ENCODE measurements around the gene GRK5.

The GRK5 gene

GRCh38 chr10:119245272-119245671, 37.9 kb downstream of the GRK5 start:
- no peaks in the 10 kb centered on the region for H3K36me3 ChIP-seq (ENCODE audit: control insufficient read depth, insufficient read depth, low read length)
- no peaks in the 10 kb centered on the region for H3K27me3 ChIP-seq (ENCODE audit: control insufficient read depth, insufficient read depth, low read length)
- no peaks in the 10 kb centered on the region for H3K9me3 ChIP-seq (ENCODE audit: control insufficient read depth, insufficient read depth, low read length)
- peaks cover 4% of the 10 kb centered on the region for H3K4me1 ChIP-seq (ENCODE audit: control insufficient read depth, insufficient read depth, low read length)
- H3K4me3 ChIP-seq (ENCODE audit: low read depth, low read length), result no peak overlapping the region
- H3K9ac ChIP-seq (ENCODE audit: low read depth, low read length), result no peak overlapping the region

- Histone ChIP-seq H3K36me3 (ENCODE audit: control insufficient read depth, insufficient read depth, low read length) (no peaks in the 10 kb centered on the region), H3K9ac (ENCODE audit: low read depth, low read length) (no peak overlapping the region), H3K27me3 (ENCODE audit: control insufficient read depth, insufficient read depth, low read length) (peaks cover 3% of the 10 kb centered on the region), H3K4me3 (ENCODE audit: low read depth, low read length) (no peak overlapping the region), H3K4me1 (ENCODE audit: control insufficient read depth, insufficient read depth, low read length) (peaks cover under 1% of the 10 kb centered on the region), H3K9me3 (ENCODE audit: control insufficient read depth, insufficient read depth, low read length) (no peaks in the 10 kb centered on the region)
Observed at GRCh38 chr10:119246862-119247549, 39.6 kb downstream of the GRK5 start.

- Histone ChIP-seq H3K27me3 (ENCODE audit: control insufficient read depth, insufficient read depth, low read length) (peaks cover 5% of the 10 kb centered on the region), H3K4me1 (ENCODE audit: control insufficient read depth, insufficient read depth, low read length) (no peaks in the 10 kb centered on the region), H3K9ac (ENCODE audit: low read depth, low read length) (no peak overlapping the region), H3K36me3 (ENCODE audit: control insufficient read depth, insufficient read depth, low read length) (no peaks in the 10 kb centered on the region), H3K9me3 (ENCODE audit: control insufficient read depth, insufficient read depth, low read length) (no peaks in the 10 kb centered on the region), H3K4me3 (ENCODE audit: low read depth, low read length) (no peak overlapping the region)
Observed at GRCh38 chr10:119247550-119247894, 40.2 kb downstream of the GRK5 start.

GRCh38 chr10:119248184-119248583, 40.8 kb downstream of the GRK5 start:
- Histone ChIP-seq H3K4me3 (ENCODE audit: low read depth, low read length) (no peak overlapping the region), H3K9me3 (ENCODE audit: control insufficient read depth, insufficient read depth, low read length) (no peaks in the 10 kb centered on the region), H3K9ac (ENCODE audit: low read depth, low read length) (no peak overlapping the region), H3K4me1 (ENCODE audit: control insufficient read depth, insufficient read depth, low read length) (no peaks in the 10 kb centered on the region), H3K27me3 (ENCODE audit: control insufficient read depth, insufficient read depth, low read length) (peaks cover 10% of the 10 kb centered on the region), H3K36me3 (ENCODE audit: control insufficient read depth, insufficient read depth, low read length) (no peaks in the 10 kb centered on the region)

GRCh38 chr10:119248681-119249080, 41.3 kb downstream of the GRK5 start:
- no peaks in the 10 kb centered on the region for H3K36me3 ChIP-seq (ENCODE audit: control insufficient read depth, insufficient read depth, low read length)
- H3K9ac ChIP-seq (ENCODE audit: low read depth, low read length), result no peak overlapping the region
- no peaks in the 10 kb centered on the region for H3K9me3 ChIP-seq (ENCODE audit: control insufficient read depth, insufficient read depth, low read length)
- no peak overlapping the region for H3K4me3 ChIP-seq (ENCODE audit: low read depth, low read length)
- no peaks in the 10 kb centered on the region for H3K4me1 ChIP-seq (ENCODE audit: control insufficient read depth, insufficient read depth, low read length)
- H3K27me3 ChIP-seq (ENCODE audit: control insufficient read depth, insufficient read depth, low read length), result peaks cover 10% of the 10 kb centered on the region

GRCh38 chr10:119250641-119251314, 43.4 kb downstream of the GRK5 start:
- H3K4me3 ChIP-seq (ENCODE audit: low read depth, low read length), result no peak overlapping the region
- no peaks in the 10 kb centered on the region for H3K36me3 ChIP-seq (ENCODE audit: control insufficient read depth, insufficient read depth, low read length)
- H3K9ac ChIP-seq (ENCODE audit: low read depth, low read length), result no peak overlapping the region
- H3K4me1 ChIP-seq (ENCODE audit: control insufficient read depth, insufficient read depth, low read length), result no peaks in the 10 kb centered on the region
- H3K27me3 ChIP-seq (ENCODE audit: control insufficient read depth, insufficient read depth, low read length), result peaks cover 18% of the 10 kb centered on the region
- no peaks in the 10 kb centered on the region for H3K9me3 ChIP-seq (ENCODE audit: control insufficient read depth, insufficient read depth, low read length)

- Histone ChIP-seq H3K4me1 (ENCODE audit: control insufficient read depth, insufficient read depth, low read length) (no peaks in the 10 kb centered on the region), H3K9me3 (ENCODE audit: control insufficient read depth, insufficient read depth, low read length) (no peaks in the 10 kb centered on the region), H3K9ac (ENCODE audit: low read depth, low read length) (no peak overlapping the region), H3K4me3 (ENCODE audit: low read depth, low read length) (no peak overlapping the region), H3K36me3 (ENCODE audit: control insufficient read depth, insufficient read depth, low read length) (peaks cover 3% of the 10 kb centered on the region), H3K27me3 (ENCODE audit: control insufficient read depth, insufficient read depth, low read length) (peaks cover 19% of the 10 kb centered on the region)
Observed at GRCh38 chr10:119251315-119251708, 43.9 kb downstream of the GRK5 start.

GRCh38 chr10:119252051-119252465, 44.7 kb downstream of the GRK5 start:
- Histone ChIP-seq H3K4me1 (ENCODE audit: control insufficient read depth, insufficient read depth, low read length) (no peaks in the 10 kb centered on the region), H3K27me3 (ENCODE audit: control insufficient read depth, insufficient read depth, low read length) (peaks cover 19% of the 10 kb centered on the region), H3K9ac (ENCODE audit: low read depth, low read length) (no peak overlapping the region), H3K9me3 (ENCODE audit: control insufficient read depth, insufficient read depth, low read length) (no peaks in the 10 kb centered on the region), H3K4me3 (ENCODE audit: low read depth, low read length) (no peak overlapping the region), H3K36me3 (ENCODE audit: control insufficient read depth, insufficient read depth, low read length) (peaks cover 3% of the 10 kb centered on the region)

GRCh38 chr10:119252470-119253151, 45.2 kb downstream of the GRK5 start:
- no peaks in the 10 kb centered on the region for H3K9me3 ChIP-seq (ENCODE audit: control insufficient read depth, insufficient read depth, low read length)
- peaks cover 3% of the 10 kb centered on the region for H3K36me3 ChIP-seq (ENCODE audit: control insufficient read depth, insufficient read depth, low read length)
- H3K4me1 ChIP-seq (ENCODE audit: control insufficient read depth, insufficient read depth, low read length), result no peaks in the 10 kb centered on the region
- H3K9ac ChIP-seq (ENCODE audit: low read depth, low read length), result no peak overlapping the region
- peaks cover 19% of the 10 kb centered on the region for H3K27me3 ChIP-seq (ENCODE audit: control insufficient read depth, insufficient read depth, low read length)
- H3K4me3 ChIP-seq (ENCODE audit: low read depth, low read length), result no peak overlapping the region

GRCh38 chr10:119253433-119254174, 46.2 kb downstream of the GRK5 start:
- H3K27me3 ChIP-seq (ENCODE audit: control insufficient read depth, insufficient read depth, low read length), result peaks cover 19% of the 10 kb centered on the region
- no peak overlapping the region for H3K9ac ChIP-seq (ENCODE audit: low read depth, low read length)
- no peak overlapping the region for H3K4me3 ChIP-seq (ENCODE audit: low read depth, low read length)
- H3K4me1 ChIP-seq (ENCODE audit: control insufficient read depth, insufficient read depth, low read length), result no peaks in the 10 kb centered on the region
- H3K9me3 ChIP-seq (ENCODE audit: control insufficient read depth, insufficient read depth, low read length), result no peaks in the 10 kb centered on the region
- H3K36me3 ChIP-seq (ENCODE audit: control insufficient read depth, insufficient read depth, low read length), result peaks cover 3% of the 10 kb centered on the region

- Histone ChIP-seq H3K4me3 (ENCODE audit: low read depth, low read length) (no peak overlapping the region), H3K36me3 (ENCODE audit: control insufficient read depth, insufficient read depth, low read length) (peaks cover 3% of the 10 kb centered on the region), H3K9ac (ENCODE audit: low read depth, low read length) (no peak overlapping the region), H3K9me3 (ENCODE audit: control insufficient read depth, insufficient read depth, low read length) (no peaks in the 10 kb centered on the region), H3K27me3 (ENCODE audit: control insufficient read depth, insufficient read depth, low read length) (peaks cover 19% of the 10 kb centered on the region), H3K4me1 (ENCODE audit: control insufficient read depth, insufficient read depth, low read length) (no peaks in the 10 kb centered on the region)
Observed at GRCh38 chr10:119254335-119254734, 47.0 kb downstream of the GRK5 start.
